Kidney epithelial cell (primary cell): ENCODE measurements around the gene PRDM10. TPM values are rescaled to one million over a fixed set of nuclear protein-coding genes. Genes with fewer than 3 reads are reported as not detected.

Source experiments
- DNase-seq: peaks from one replicate; pipeline ENCODE4 v3.0.0-alpha.2; 2010; ENCODE audit warnings: low read depth
- H3K27me3 ChIP-seq: 2 replicates; pipeline ENCODE4 v1.6.0; 2011; ENCODE audit warnings: low read length; ENCODE audit not compliant: control insufficient read depth, insufficient read depth
- H3K36me3 ChIP-seq: 2 replicates; pipeline ENCODE4 v1.5.1; 2011; ENCODE audit warnings: low read length; ENCODE audit not compliant: control insufficient read depth, insufficient read depth
- H3K4me3 ChIP-seq: 2 replicates; pipeline ENCODE4 v1.5.1; 2011; ENCODE audit warnings: low read depth, mild to moderate bottlenecking, control low read depth, low read length
- total RNA-seq: library from RNA; depleted of rRNA; stranded (reverse); fragments of >200 nt; gene quantifications from 2 replicates; pipeline ENCODE4 v1.2.3, GENCODE V29; 2015
- TF ChIP-seq, protein P1 (sequence below): IDR thresholded peaks from 2 replicates; pipeline ENCODE4 v1.5.1; 2011; ENCODE audit warnings: mild to moderate bottlenecking, moderate library complexity, low read length, control low read depth, inconsistent platforms; ENCODE audit not compliant: insufficient read depth, poor library complexity, severe bottlenecking

Gene PRDM10
- total RNA-seq, 1 donor from 2014 or later, result 7.1 TPM

- Histone ChIP-seq H3K27me3 (no peaks in the 10 kb centered on the region), H3K36me3 (no peaks in the 10 kb centered on the region), H3K4me3 (no peak overlapping the region)
- no peak for DNase-seq
- TF ChIP-seq, protein P1, sequence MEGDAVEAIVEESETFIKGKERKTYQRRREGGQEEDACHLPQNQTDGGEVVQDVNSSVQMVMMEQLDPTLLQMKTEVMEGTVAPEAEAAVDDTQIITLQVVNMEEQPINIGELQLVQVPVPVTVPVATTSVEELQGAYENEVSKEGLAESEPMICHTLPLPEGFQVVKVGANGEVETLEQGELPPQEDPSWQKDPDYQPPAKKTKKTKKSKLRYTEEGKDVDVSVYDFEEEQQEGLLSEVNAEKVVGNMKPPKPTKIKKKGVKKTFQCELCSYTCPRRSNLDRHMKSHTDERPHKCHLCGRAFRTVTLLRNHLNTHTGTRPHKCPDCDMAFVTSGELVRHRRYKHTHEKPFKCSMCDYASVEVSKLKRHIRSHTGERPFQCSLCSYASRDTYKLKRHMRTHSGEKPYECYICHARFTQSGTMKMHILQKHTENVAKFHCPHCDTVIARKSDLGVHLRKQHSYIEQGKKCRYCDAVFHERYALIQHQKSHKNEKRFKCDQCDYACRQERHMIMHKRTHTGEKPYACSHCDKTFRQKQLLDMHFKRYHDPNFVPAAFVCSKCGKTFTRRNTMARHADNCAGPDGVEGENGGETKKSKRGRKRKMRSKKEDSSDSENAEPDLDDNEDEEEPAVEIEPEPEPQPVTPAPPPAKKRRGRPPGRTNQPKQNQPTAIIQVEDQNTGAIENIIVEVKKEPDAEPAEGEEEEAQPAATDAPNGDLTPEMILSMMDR, result no peak
Measured at GRCh38 chr11:129950101-129951091, 52.2 kb downstream of the PRDM10 start.

DNA sequence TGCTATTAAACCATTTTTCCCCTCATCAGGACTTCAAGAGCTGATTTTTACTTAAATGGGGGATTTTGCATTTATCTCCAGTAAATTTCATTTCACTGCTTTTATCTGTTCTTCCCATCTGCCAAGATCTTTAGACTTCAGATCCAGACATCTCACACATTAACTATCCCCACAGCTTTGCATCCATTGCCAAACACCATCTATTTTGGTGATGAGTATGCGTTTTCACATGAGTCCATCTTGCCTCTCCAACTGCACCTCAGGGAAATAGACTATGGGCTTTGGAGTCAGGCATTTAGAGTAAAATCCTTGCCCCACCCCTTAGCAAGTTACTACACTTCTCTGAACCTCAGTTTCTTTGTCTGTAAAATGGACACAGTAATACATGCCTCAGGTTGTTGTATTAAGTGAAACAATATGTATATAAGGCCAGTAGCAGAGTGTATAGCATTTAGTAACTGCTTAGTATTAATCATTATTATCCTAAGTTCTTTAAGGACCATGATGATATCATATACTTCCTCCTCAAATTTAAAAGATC lies 53.6 kb downstream of the PRDM10 start:
- H3K27me3 ChIP-seq, result no peaks in the 10 kb centered on the region
- DNase-seq, result no peak
- H3K36me3 ChIP-seq, result no peaks in the 10 kb centered on the region
- no peak overlapping the region for H3K4me3 ChIP-seq
- TF ChIP-seq, protein P1, result no peak

- DNase-seq, result no peak
- no peak overlapping the region for H3K4me3 ChIP-seq
- H3K36me3 ChIP-seq, result no peaks in the 10 kb centered on the region
- no peaks in the 10 kb centered on the region for H3K27me3 ChIP-seq
- TF ChIP-seq, protein P1, result no peak
Measured at GRCh38 chr11:129947474-129947873, 55.2 kb downstream of the PRDM10 start.

GRCh38 chr11:129946965-129947364 lies 55.7 kb downstream of the PRDM10 start:
- no peak for DNase-seq
- no peaks in the 10 kb centered on the region for H3K36me3 ChIP-seq
- no peaks in the 10 kb centered on the region for H3K27me3 ChIP-seq
- H3K4me3 ChIP-seq, result no peak overlapping the region
- TF ChIP-seq, protein P1, result no peak

- TF ChIP-seq, protein P1, result no peak
- Histone ChIP-seq H3K36me3 (no peaks in the 10 kb centered on the region), H3K4me3 (no peak overlapping the region), H3K27me3 (no peaks in the 10 kb centered on the region)
- no peak for DNase-seq
Measured at GRCh38 chr11:129946256-129946655, 56.4 kb downstream of the PRDM10 start.
